CD4-positive, alpha-beta T cell treated with Interleukin-6 for 4 hours (primary cell): ENCODE data around the gene NRXN3.

ENCODE experiments used
- DNase-seq: peaks from one replicate; pipeline ENCODE4 v3.0.0-alpha.2; 2020; ENCODE audit warnings: mixed read lengths

Gene NRXN3

GRCh38 chr14:79608446-79608845 is 1438.3 kb downstream of the NRXN3 start:
- DNase-seq: no peak

- no peak for DNase-seq
Measured at GRCh38 chr14:79613625-79614024, 1443.5 kb downstream of the NRXN3 start.

GRCh38 chr14:79614448-79614847 is 1444.3 kb downstream of the NRXN3 start:
- DNase-seq: no peak

GRCh38 chr14:79627058-79627457 is 1456.9 kb downstream of the NRXN3 start:
- DNase-seq: no peak

- DNase-seq: no peak
Measured at GRCh38 chr14:79629411-79630287, 1459.5 kb downstream of the NRXN3 start.

GRCh38 chr14:79630288-79630960 is 1460.3 kb downstream of the NRXN3 start:
- no peak for DNase-seq

- DNase-seq: no peak
Measured at GRCh38 chr14:79631276-79631675, 1461.1 kb downstream of the NRXN3 start.

- DNase-seq: no peak
Measured at GRCh38 chr14:79638672-79639266, 1468.6 kb downstream of the NRXN3 start.

GRCh38 chr14:79639613-79640012 is 1469.4 kb downstream of the NRXN3 start:
- DNase-seq: no peak

- no peak for DNase-seq
Measured at GRCh38 chr14:79641371-79641770, 1471.2 kb downstream of the NRXN3 start.

GRCh38 chr14:79643132-79643531 is 1473.0 kb downstream of the NRXN3 start:
- DNase-seq: no peak

- DNase-seq: no peak
Measured at GRCh38 chr14:79645753-79646362, 1475.7 kb downstream of the NRXN3 start.

GRCh38 chr14:79649856-79650255 is 1479.7 kb downstream of the NRXN3 start:
- no peak for DNase-seq

- DNase-seq: no peak
Measured at GRCh38 chr14:79652513-79653307, 1482.5 kb downstream of the NRXN3 start.

GRCh38 chr14:79656056-79656455 is 1485.9 kb downstream of the NRXN3 start:
- DNase-seq: no peak

GRCh38 chr14:79656496-79656895 is 1486.3 kb downstream of the NRXN3 start:
- no peak for DNase-seq

GRCh38 chr14:79658221-79658620 is 1488.0 kb downstream of the NRXN3 start:
- DNase-seq: no peak

- no peak for DNase-seq
Measured at GRCh38 chr14:79658769-79659168, 1488.6 kb downstream of the NRXN3 start.

GRCh38 chr14:79660053-79660939 is 1490.1 kb downstream of the NRXN3 start:
- DNase-seq: no peak

GRCh38 chr14:79661752-79662151 is 1491.6 kb downstream of the NRXN3 start:
- no peak for DNase-seq

GRCh38 chr14:79663453-79663852 is 1493.3 kb downstream of the NRXN3 start:
- DNase-seq: no peak
